ENCODE data around the gene ELP2. TPM values are rescaled to one million over a fixed set of nuclear protein-coding genes. Genes with fewer than 3 reads are reported as not detected.

The ELP2 gene
- total RNA-seq, 1 experiment from 2014 or later, result 47.3 TPM

DNA sequence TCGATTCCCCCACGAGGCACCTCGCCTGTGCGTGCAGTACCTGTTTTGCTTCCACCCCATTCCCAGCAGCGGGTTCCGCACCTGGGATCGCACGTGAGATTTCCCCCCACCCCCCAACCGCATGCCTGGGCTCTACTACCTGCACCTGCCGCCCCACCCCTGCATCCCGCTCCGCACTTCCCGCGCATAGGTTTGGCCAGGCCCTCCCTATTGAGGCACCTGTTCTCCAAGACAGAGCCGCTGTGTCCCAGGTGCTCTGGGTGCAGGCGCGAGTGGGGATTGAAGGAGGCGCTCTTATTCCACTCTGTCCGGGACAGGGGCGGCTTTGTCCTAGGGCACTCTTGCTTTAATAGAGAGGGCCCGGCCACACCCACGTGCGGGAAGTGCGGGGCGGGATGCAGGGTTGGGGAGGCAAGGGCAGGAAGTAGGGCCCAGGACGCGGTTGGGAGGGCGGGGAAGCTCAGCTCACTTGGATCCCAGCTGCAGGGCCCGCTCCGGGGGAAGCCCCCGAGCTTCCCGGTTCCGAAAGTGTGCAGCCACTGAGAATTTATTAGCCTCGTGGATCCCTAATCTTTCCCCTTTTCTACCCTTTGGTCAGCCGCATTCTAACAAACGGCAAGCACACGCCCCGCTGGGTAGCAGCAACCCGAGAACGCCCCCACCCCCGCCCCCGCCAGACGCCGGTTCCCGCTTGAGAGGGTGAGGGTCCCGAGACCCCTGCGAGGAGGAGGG, 56.9 kb downstream of the ELP2 start:
- peaks cover 28% of the 10 kb centered on the region for H3K79me2 ChIP-seq (ENCODE audit: low read length)
- H3K9me2 ChIP-seq (replicated peaks; ENCODE audit: low read length), result no peaks in the 10 kb centered on the region
- no peaks in the 10 kb centered on the region for H3K27me3 ChIP-seq (ENCODE audit: low read length)
- peak; percentile 44 for ATAC-seq
- no peaks in the 10 kb centered on the region for H3K36me3 ChIP-seq (ENCODE audit: low read depth, low read length)
- intact Hi-C loops (cut with micrococcal nuclease), result no loop called here
- H3K4me1 ChIP-seq (ENCODE audit: insufficient read depth, low read length), result peaks cover 11% of the 10 kb centered on the region
- TF ChIP-seq EZH2 (IDR thresholded peaks at IDR 0.05; ENCODE audit: low read length, unreplicated experiment) (no peak), EZH2phosphoT487 (IDR thresholded peaks at IDR 0.05; ENCODE audit: borderline replicate concordance, low read length) (no peak)
- TF ChIP-seq, protein P1, sequence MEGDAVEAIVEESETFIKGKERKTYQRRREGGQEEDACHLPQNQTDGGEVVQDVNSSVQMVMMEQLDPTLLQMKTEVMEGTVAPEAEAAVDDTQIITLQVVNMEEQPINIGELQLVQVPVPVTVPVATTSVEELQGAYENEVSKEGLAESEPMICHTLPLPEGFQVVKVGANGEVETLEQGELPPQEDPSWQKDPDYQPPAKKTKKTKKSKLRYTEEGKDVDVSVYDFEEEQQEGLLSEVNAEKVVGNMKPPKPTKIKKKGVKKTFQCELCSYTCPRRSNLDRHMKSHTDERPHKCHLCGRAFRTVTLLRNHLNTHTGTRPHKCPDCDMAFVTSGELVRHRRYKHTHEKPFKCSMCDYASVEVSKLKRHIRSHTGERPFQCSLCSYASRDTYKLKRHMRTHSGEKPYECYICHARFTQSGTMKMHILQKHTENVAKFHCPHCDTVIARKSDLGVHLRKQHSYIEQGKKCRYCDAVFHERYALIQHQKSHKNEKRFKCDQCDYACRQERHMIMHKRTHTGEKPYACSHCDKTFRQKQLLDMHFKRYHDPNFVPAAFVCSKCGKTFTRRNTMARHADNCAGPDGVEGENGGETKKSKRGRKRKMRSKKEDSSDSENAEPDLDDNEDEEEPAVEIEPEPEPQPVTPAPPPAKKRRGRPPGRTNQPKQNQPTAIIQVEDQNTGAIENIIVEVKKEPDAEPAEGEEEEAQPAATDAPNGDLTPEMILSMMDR (conservative IDR thresholded peaks at IDR 0.05; ENCODE audit: low read depth, low read length), result no peak
- H2AFZ ChIP-seq (ENCODE audit: low read length), result peak overlapping the region; percentile 90
- H3K27ac ChIP-seq (ENCODE audit: low read length), result no peak overlapping the region
- H3F3A ChIP-seq (ENCODE audit: low read length, unreplicated experiment), result no peaks in the 10 kb centered on the region
- peak overlapping the region; percentile 89 for H3K4me2 ChIP-seq (ENCODE audit: low read length)
- ChIA-PET POLR2A (ENCODE audit: unreplicated experiment) (no interaction called here), CTCF (no interaction called here)
- H3K9me3 ChIP-seq (ENCODE audit: low read length), result no peaks in the 10 kb centered on the region
- no peaks in the 10 kb centered on the region for H4K20me1 ChIP-seq (ENCODE audit: low read length)
- peak; percentile 13 for DNase-seq
- H3K9ac ChIP-seq (ENCODE audit: low read length), result peak overlapping the region; percentile 80
- H3K4me3 ChIP-seq (ENCODE audit: low read length), result peak overlapping the region; percentile 84
- TSS peak; percentile 50 for BruUV-seq (replicated peaks)

DNA sequence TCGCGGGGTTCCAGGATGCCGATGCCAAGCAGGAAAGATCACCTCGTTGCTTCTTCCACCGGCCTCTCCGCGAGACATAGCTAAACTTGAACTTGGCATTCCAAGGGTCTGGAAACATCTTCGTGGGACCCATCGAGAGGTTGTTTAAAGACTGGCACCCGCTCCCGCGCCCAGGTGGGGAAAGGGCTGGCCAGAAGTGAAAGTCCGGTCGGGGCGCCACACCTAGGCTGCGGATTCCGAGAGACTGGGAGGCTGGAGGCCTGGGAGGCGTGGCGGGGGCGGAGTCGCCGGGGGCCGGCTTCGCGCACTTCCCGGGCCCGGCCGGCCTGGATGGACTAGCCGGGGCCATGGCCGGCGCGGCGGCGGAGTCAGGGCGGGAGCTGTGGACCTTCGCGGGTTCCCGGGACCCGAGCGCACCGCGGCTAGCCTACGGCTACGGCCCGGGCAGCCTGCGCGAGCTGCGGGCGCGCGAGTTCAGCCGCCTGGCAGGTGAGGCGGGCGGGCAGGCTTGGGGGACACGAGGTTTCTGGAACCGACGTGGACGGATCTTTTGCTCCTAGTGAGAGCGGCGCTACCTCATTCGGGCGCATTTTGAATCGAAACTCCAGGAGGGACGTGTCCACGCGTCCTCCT, 57.6 kb downstream of the ELP2 start, which contains the start of gene MOCOS:
Gene MOCOS (plus strand): TSS at position 305 of the 633 bp plus-strand sequence. CDS start 43 bp downstream, at position 348.
- Histone ChIP-seq H3F3A (ENCODE audit: low read length, unreplicated experiment) (no peaks in the 10 kb centered on the region), H3K79me2 (ENCODE audit: low read length) (peaks cover 28% of the 10 kb centered on the region), H3K27ac (ENCODE audit: low read length) (peak within 1 kb of the TSS; percentile 46), H3K4me1 (ENCODE audit: insufficient read depth, low read length) (peaks cover 11% of the 10 kb centered on the region), H3K4me3 (ENCODE audit: low read length) (peak within 1 kb of the TSS; percentile 84), H4K20me1 (ENCODE audit: low read length) (no peaks in the 10 kb centered on the region), H3K9me3 (ENCODE audit: low read length) (no peaks in the 10 kb centered on the region), H3K36me3 (ENCODE audit: low read depth, low read length) (no peaks in the 10 kb centered on the region), H3K4me2 (ENCODE audit: low read length) (peak within 1 kb of the TSS; percentile 89), H3K9ac (ENCODE audit: low read length) (peak within 1 kb of the TSS; percentile 80), H3K9me2 (replicated peaks; ENCODE audit: low read length) (no peaks in the 10 kb centered on the region), H2AFZ (ENCODE audit: low read length) (peak within 1 kb of the TSS; percentile 90), H3K27me3 (ENCODE audit: low read length) (no peaks in the 10 kb centered on the region)
- TF ChIP-seq, protein P1 (conservative IDR thresholded peaks at IDR 0.05; ENCODE audit: low read depth, low read length), result no peak
- TF ChIP-seq EZH2phosphoT487 (IDR thresholded peaks at IDR 0.05; ENCODE audit: borderline replicate concordance, low read length) (no peak), EZH2 (IDR thresholded peaks at IDR 0.05; ENCODE audit: low read length, unreplicated experiment) (no peak)
- DNase-seq (peak; percentile 55), ATAC-seq (peak; percentile 91)
- POLR2A ChIA-PET (ENCODE audit: unreplicated experiment), result no interaction called here
- CTCF ChIA-PET, result no interaction called here
- intact Hi-C loops (cut with micrococcal nuclease), result no loop called here
- no TSS peak for BruUV-seq (replicated peaks)
